ENCODE data around the gene TDRD12. TPM values are rescaled to one million over a fixed set of nuclear protein-coding genes. Genes with fewer than 3 reads are reported as not detected.

TDRD12 gene
- total RNA-seq, 1 experiment from 2014 or later, result 1.3 TPM

DNA sequence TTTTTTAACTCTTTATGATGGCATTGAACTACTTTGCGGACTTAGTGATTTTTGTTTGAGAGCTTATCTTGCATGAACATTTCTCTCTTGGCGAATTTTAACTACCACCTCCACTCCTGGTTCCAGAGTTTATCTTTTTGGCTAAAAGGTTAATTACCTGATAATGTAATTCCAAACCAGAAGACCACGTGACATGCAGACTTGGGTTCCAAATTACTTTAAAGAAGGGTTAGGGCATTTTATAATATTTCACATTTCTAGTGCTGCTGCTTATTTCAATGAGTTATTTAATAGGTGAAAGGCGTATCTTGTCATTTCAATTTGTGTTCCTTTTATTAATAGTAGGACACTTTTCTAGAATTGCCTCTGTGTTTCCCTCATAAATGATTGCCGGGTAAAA is 52.0 kb downstream of the TDRD12 start:
- Mint-ChIP-seq H3K9me3 (peaks cover 2% of the 10 kb centered on the region in 2 experiments; a peak in 3 of 5 replicates), H3K36me3 (ENCODE audit: insufficient read depth in 1 of 3, low read depth in 3 of 3) (no peaks in the 10 kb centered on the region), H3K27me3 (ENCODE audit: low read depth) (no peaks in the 10 kb centered on the region), H3K4me3 (no peak overlapping the region), H3K27ac (no peak overlapping the region), H3K4me1 (0 out of 4 replicates have a peak, but pooled peaks cover 0 to 2% of the 10 kb centered on the region in 2 experiments)
- Histone ChIP-seq H3K4me2 (ENCODE audit: insufficient read depth, insufficient read length, low read length) (no peak overlapping the region), H3K23me2 (ENCODE audit: insufficient read length, low read depth, low read length, poor library complexity, severe bottlenecking) (peaks cover 2% of the 10 kb centered on the region), H3K79me1 (ENCODE audit: insufficient read depth, low read depth, low read length, poor library complexity, severe bottlenecking) (no peaks in the 10 kb centered on the region), H3K9me3 (ENCODE audit: control insufficient read depth, low read depth, low read length) (no peaks in the 10 kb centered on the region), H4K5ac (ENCODE audit: insufficient read length, low read depth, low read length) (no peak overlapping the region), H3K79me2 (ENCODE audit: insufficient read depth, low read length) (no peaks in the 10 kb centered on the region), H2AFZ (ENCODE audit: low read length) (no peak overlapping the region), H3K23ac (ENCODE audit: insufficient read length, low read depth, low read length) (no peak overlapping the region), H2BK5ac (ENCODE audit: insufficient read length, low read length) (no peak overlapping the region), H3K18ac (ENCODE audit: insufficient read length, low read depth, low read length) (no peak overlapping the region), H3K4me1 (ENCODE audit: insufficient read depth, low read length) (no peaks in the 10 kb centered on the region), H3K9ac (ENCODE audit: extremely low read depth, insufficient read length, low read length) (no peak overlapping the region), H2BK15ac (ENCODE audit: low read depth, low read length) (no peak overlapping the region), H4K20me1 (ENCODE audit: control insufficient read depth, insufficient read depth, insufficient read length) (no peaks in the 10 kb centered on the region), H3K27me3 (ENCODE audit: insufficient read depth, low read length) (no peaks in the 10 kb centered on the region), H2BK12ac (ENCODE audit: insufficient read length, low read depth, low read length) (no peak overlapping the region), H3K27ac (ENCODE audit: insufficient read length, low read depth, low read length) (no peak overlapping the region), H3K56ac (ENCODE audit: insufficient read length, low read depth, low read length) (no peak overlapping the region), H2BK20ac (ENCODE audit: low read depth, low read length, poor library complexity, severe bottlenecking) (no peak overlapping the region), H3K4ac (ENCODE audit: low read depth, low read length) (no peak overlapping the region), H2AK5ac (ENCODE audit: insufficient read length, low read length) (no peak overlapping the region), H4K8ac (replicated peaks; ENCODE audit: insufficient read length, low read depth, low read length) (no peak overlapping the region), H2BK120ac (ENCODE audit: low read depth, low read length, poor library complexity, severe bottlenecking) (no peak overlapping the region), H4K91ac (ENCODE audit: insufficient read length, low read depth, low read length) (no peak overlapping the region), H3K14ac (ENCODE audit: insufficient read depth, low read length) (no peak overlapping the region), H3T11ph (ENCODE audit: low read length) (no peak overlapping the region)
- DNase-seq, result no peak
- WGBS (ENCODE audit: extremely low coverage, insufficient read length, low lambda C conversion rate), result no CpG with 5 or more reads among the region's 5 CpGs
- TF ChIP-seq, protein P1, sequence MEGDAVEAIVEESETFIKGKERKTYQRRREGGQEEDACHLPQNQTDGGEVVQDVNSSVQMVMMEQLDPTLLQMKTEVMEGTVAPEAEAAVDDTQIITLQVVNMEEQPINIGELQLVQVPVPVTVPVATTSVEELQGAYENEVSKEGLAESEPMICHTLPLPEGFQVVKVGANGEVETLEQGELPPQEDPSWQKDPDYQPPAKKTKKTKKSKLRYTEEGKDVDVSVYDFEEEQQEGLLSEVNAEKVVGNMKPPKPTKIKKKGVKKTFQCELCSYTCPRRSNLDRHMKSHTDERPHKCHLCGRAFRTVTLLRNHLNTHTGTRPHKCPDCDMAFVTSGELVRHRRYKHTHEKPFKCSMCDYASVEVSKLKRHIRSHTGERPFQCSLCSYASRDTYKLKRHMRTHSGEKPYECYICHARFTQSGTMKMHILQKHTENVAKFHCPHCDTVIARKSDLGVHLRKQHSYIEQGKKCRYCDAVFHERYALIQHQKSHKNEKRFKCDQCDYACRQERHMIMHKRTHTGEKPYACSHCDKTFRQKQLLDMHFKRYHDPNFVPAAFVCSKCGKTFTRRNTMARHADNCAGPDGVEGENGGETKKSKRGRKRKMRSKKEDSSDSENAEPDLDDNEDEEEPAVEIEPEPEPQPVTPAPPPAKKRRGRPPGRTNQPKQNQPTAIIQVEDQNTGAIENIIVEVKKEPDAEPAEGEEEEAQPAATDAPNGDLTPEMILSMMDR (conservative IDR thresholded peaks at IDR 0.05), result no peak

Measured in H9 (cell line).